ENCODE data around the gene KCNH2. TPM values are rescaled to one million over a fixed set of nuclear protein-coding genes. Genes with fewer than 3 reads are reported as not detected.
A peak's percentile ranks its signal among the peaks of the same experiment; 100 is the strongest.

Gene KCNH2
- total and polyA plus RNA-seq, 2 of the 13 experiments (the other 11 are each of a cell fraction or from before 2014, with no cell fraction given): 0.09 to 0.11 TPM

DNA sequence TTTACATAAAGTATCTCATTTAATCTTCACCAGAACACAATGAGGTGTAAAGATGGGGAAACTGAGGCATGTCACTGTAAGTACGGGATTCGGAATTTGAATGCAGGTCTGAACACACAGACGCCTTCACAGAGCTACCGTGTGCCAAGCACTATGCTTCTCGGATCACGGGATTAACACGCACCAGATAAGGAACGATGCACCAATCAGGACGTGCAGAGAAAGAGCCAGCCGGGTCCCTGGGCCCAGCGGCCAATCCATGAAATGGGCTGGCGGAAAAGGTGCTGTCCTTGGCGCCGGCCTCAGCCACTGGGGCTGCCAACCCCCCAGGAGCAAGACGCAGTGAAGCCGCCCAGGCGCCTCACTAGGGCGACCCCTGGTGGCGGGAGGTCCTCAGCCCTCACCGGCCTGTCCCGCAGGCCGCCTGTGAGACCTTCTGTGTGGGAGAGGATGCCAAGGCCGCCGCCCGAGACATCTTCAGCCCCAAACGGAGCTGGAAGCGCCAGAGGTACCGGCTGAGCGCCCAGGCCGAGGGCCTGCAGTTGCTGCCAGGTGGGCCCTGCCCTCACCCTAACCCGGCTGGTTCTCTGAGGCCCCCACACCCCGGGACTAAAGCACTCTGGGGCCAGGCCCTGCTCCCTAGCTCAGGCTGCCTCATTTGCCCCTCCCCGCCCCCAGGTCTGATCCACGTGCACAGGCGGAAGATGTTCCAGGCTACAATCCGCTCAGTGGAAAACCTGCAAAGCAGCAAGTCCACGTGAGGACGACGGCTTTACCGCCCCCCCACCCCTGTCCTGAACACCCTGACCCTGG is 30.6 kb upstream of the KCNH2 start (continued):
- no peak for TF ChIP-seq ZNF225 (CRISPR knock-in tag; IDR thresholded peaks at IDR 0.05)
- TF ChIP-seq SAFB2 (CRISPR knock-in tag; IDR thresholded peaks at IDR 0.05; ENCODE audit: borderline replicate concordance, low read depth): no peak
- peak; percentile 76 for TF ChIP-seq THAP11 (CRISPR knock-in tag; IDR thresholded peaks at IDR 0.05)
- no peak for TF ChIP-seq ZNF446 (CRISPR knock-in tag; IDR thresholded peaks at IDR 0.05)
- TF ChIP-seq, protein P1, sequence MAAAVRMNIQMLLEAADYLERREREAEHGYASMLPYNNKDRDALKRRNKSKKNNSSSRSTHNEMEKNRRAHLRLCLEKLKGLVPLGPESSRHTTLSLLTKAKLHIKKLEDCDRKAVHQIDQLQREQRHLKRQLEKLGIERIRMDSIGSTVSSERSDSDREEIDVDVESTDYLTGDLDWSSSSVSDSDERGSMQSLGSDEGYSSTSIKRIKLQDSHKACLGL (CRISPR knock-in tag; IDR thresholded peaks at IDR 0.05): no peak
- no peak for TF ChIP-seq SIX1 (CRISPR knock-in tag; IDR thresholded peaks at IDR 0.05; ENCODE audit: borderline replicate concordance)
- TF ChIP-seq, protein P2, sequence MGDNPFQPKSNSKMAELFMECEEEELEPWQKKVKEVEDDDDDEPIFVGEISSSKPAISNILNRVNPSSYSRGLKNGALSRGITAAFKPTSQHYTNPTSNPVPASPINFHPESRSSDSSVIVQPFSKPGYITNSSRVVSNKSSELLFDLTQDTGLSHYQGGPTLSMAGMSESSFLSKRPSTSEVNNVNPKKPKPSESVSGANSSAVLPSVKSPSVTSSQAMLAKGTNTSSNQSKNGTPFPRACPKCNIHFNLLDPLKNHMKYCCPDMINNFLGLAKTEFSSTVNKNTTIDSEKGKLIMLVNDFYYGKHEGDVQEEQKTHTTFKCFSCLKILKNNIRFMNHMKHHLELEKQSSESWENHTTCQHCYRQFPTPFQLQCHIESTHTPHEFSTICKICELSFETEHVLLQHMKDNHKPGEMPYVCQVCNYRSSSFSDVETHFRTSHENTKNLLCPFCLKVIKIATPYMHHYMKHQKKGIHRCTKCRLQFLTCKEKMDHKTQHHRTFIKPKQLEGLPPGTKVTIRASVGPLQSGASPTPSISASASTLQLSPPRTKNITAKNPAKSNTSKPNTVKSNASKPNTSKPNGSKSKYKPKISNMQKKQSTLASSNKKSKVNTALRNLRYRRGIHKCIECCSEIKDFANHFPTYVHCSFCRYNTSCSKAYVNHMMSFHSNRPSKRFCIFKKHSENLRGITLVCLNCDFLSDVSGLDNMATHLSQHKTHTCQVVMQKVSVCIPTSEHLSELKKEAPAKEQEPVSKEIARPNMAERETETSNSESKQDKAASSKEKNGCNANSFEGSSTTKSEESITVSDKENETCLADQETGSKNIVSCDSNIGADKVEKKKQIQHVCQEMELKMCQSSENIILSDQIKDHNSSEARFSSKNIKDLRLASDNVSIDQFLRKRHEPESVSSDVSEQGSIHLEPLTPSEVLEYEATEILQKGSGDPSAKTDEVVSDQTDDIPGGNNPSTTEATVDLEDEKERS (CRISPR knock-in tag; IDR thresholded peaks at IDR 0.05): peak; percentile 76; the same call in 1 of the 2 replicates
- no peak for TF ChIP-seq SATB2 (CRISPR knock-in tag; IDR thresholded peaks at IDR 0.05)
- 0 out of 2 replicates have a peak, but pooled peaks have one; percentile 47 for TF ChIP-seq ZNF761 (CRISPR knock-in tag; conservative IDR thresholded peaks at IDR 0.05)
- peak; percentile 73 for TF ChIP-seq HOXA3 (CRISPR knock-in tag; IDR thresholded peaks at IDR 0.05)
- TF ChIP-seq, protein P3, sequence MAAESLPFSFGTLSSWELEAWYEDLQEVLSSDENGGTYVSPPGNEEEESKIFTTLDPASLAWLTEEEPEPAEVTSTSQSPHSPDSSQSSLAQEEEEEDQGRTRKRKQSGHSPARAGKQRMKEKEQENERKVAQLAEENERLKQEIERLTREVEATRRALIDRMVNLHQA (CRISPR knock-in tag; IDR thresholded peaks at IDR 0.05): no peak
- no peak for TF ChIP-seq ZNF816 (CRISPR knock-in tag; IDR thresholded peaks at IDR 0.05; ENCODE audit: borderline replicate concordance)
- TF ChIP-seq RCOR2 (CRISPR knock-in tag; IDR thresholded peaks at IDR 0.05): peak; percentile 53; the same call in 1 of the 2 replicates
- no peak for TF ChIP-seq CSRNP2 (CRISPR knock-in tag; conservative IDR thresholded peaks at IDR 0.05; ENCODE audit: low read depth)
- no peak for TF ChIP-seq MED8 (CRISPR knock-in tag; IDR thresholded peaks at IDR 0.05; ENCODE audit: insufficient replicate concordance)
- TF ChIP-seq, protein P4, sequence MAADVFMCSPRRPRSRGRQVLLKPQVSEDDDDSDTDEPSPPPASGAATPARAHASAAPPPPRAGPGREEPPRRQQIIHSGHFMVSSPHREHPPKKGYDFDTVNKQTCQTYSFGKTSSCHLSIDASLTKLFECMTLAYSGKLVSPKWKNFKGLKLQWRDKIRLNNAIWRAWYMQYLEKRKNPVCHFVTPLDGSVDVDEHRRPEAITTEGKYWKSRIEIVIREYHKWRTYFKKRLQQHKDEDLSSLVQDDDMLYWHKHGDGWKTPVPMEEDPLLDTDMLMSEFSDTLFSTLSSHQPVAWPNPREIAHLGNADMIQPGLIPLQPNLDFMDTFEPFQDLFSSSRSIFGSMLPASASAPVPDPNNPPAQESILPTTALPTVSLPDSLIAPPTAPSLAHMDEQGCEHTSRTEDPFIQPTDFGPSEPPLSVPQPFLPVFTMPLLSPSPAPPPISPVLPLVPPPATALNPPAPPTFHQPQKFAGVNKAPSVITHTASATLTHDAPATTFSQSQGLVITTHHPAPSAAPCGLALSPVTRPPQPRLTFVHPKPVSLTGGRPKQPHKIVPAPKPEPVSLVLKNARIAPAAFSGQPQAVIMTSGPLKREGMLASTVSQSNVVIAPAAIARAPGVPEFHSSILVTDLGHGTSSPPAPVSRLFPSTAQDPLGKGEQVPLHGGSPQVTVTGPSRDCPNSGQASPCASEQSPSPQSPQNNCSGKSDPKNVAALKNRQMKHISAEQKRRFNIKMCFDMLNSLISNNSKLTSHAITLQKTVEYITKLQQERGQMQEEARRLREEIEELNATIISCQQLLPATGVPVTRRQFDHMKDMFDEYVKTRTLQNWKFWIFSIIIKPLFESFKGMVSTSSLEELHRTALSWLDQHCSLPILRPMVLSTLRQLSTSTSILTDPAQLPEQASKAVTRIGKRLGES (CRISPR knock-in tag; IDR thresholded peaks at IDR 0.05; ENCODE audit: borderline replicate concordance): no peak
- TF ChIP-seq IRF2 (CRISPR knock-in tag; IDR thresholded peaks at IDR 0.05): peak; percentile 33; the same call in 1 of the 2 replicates
- TF ChIP-seq GLMP (CRISPR knock-in tag; IDR thresholded peaks at IDR 0.05; ENCODE audit: borderline replicate concordance): no peak
- no peak for TF ChIP-seq POLR2AphosphoS2 (IDR thresholded peaks at IDR 0.05; ENCODE audit: low read depth, low read length)

Measured in HepG2 (cell line).